GM19240 (cell line): Measurements from ENCODE around the gene MGAT5.
A peak's percentile ranks its signal among the peaks of the same experiment; 100 is the strongest.

Experiments used
- DNase-seq: peaks from one replicate; pipeline ENCODE4 v3.0.0; 2011; ENCODE audit warnings: low spot score; ENCODE audit not compliant: insufficient read length

MGAT5 gene

GRCh38 chr2:134396493-134396892 is 142.6 kb downstream of the MGAT5 start:
- DNase-seq = no peak

- no peak for DNase-seq
Observed at GRCh38 chr2:134397146-134397896, 143.4 kb downstream of the MGAT5 start.

GRCh38 chr2:134398300-134398699 is 144.4 kb downstream of the MGAT5 start:
- no peak for DNase-seq

- DNase-seq = no peak
Observed at GRCh38 chr2:134399096-134399495, 145.2 kb downstream of the MGAT5 start.

- DNase-seq = no peak
Observed at GRCh38 chr2:134401081-134401497, 147.2 kb downstream of the MGAT5 start.

- DNase-seq = no peak
Observed at GRCh38 chr2:134401789-134402188, 147.9 kb downstream of the MGAT5 start.

GRCh38 chr2:134402410-134402809 is 148.5 kb downstream of the MGAT5 start:
- no peak for DNase-seq

GRCh38 chr2:134405611-134406081 is 151.8 kb downstream of the MGAT5 start:
- no peak for DNase-seq

- no peak for DNase-seq
Observed at GRCh38 chr2:134406311-134406710, 152.4 kb downstream of the MGAT5 start.

- DNase-seq = no peak
Observed at GRCh38 chr2:134406736-134407135, 152.9 kb downstream of the MGAT5 start.

- DNase-seq = no peak
Observed at GRCh38 chr2:134407154-134407890, 153.4 kb downstream of the MGAT5 start.

- no peak for DNase-seq
Observed at GRCh38 chr2:134408386-134408785, 154.5 kb downstream of the MGAT5 start.

GRCh38 chr2:134408791-134409190 is 154.9 kb downstream of the MGAT5 start:
- no peak for DNase-seq

GRCh38 chr2:134410006-134410405 is 156.1 kb downstream of the MGAT5 start:
- no peak for DNase-seq

GRCh38 chr2:134410831-134411231 is 157.0 kb downstream of the MGAT5 start:
- DNase-seq = no peak

- DNase-seq = no peak
Observed at GRCh38 chr2:134411279-134411827, 157.5 kb downstream of the MGAT5 start.

- peak; percentile 47 for DNase-seq
Observed at GRCh38 chr2:134411828-134412638, 158.2 kb downstream of the MGAT5 start.

GRCh38 chr2:134412639-134412999 is 158.7 kb downstream of the MGAT5 start:
- no peak for DNase-seq

GRCh38 chr2:134413430-134413829 is 159.6 kb downstream of the MGAT5 start:
- no peak for DNase-seq

- no peak for DNase-seq
Observed at GRCh38 chr2:134413912-134414311, 160.0 kb downstream of the MGAT5 start.

- no peak for DNase-seq
Observed at GRCh38 chr2:134416018-134416417, 162.1 kb downstream of the MGAT5 start.

- DNase-seq = no peak
Observed at GRCh38 chr2:134416637-134417036, 162.8 kb downstream of the MGAT5 start.
